Measurements from ENCODE around the gene AEN.

The AEN gene

DNA sequence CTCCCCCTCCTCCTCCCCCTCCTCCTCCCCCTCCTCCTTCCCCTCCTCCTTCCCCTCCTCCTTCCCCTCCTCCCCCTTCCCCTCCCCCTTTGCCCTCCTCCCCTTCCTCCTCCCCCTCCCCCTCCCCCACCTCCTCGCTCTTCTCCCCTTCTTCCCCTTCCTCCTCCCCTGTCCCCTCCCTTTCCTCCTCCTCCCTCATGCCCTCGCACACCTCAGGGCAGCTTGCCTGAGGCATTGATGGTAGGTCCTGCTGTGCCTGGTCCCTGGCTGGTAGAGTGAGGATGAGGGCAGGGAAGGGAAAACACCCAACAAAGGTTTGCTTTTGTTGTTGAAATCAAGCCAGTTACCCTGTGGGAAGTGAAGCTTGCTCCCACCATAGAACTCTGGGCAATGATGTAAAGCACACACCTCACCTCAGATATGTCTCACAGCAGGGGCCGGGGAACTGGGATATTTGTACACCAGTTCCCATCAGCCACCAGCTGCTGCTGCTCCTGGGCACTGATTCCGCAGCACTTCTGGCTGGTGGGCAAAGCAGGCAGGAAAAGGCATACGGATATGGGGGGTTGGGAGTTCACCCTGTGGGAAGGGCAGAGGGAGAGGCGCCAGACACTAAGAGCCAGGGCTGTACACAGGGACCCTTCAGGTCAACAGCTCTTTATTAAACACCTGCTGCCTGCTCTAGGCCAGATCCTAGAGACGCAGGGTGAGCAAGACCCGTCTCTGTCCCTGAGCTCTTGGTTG lies 31.5 kb downstream of the AEN start:
- H3K36me3 Mint-ChIP-seq (ENCODE audit: insufficient read depth): peaks cover 38% of the 10 kb centered on the region
- peaks cover 53 to 57% of the 10 kb centered on the region in 2 donors for H3K4me1 Mint-ChIP-seq (ENCODE audit: low read depth in 2 of 2)
- H3K9me3 Mint-ChIP-seq: no peaks in the 10 kb centered on the region
- H3K27me3 Mint-ChIP-seq: no peaks in the 10 kb centered on the region
- peak overlapping the region in 1 of 2 donors; percentile 18 for H3K4me3 Mint-ChIP-seq
- peak overlapping the region; percentile 89 to 97 for H3K27ac Mint-ChIP-seq
- DNase-seq (no peak), ATAC-seq (replicated peaks) (no peak)

- H3K4me1 Mint-ChIP-seq (ENCODE audit: low read depth in 2 of 2): peaks cover 49 to 51% of the 10 kb centered on the region in 2 donors
- H3K27ac Mint-ChIP-seq: peak overlapping the region; percentile 89 to 97
- no peaks in the 10 kb centered on the region for H3K9me3 Mint-ChIP-seq
- no peaks in the 10 kb centered on the region for H3K27me3 Mint-ChIP-seq
- ATAC-seq (replicated peaks): no peak
- H3K4me3 Mint-ChIP-seq: no peak overlapping the region
- peaks cover 36% of the 10 kb centered on the region for H3K36me3 Mint-ChIP-seq (ENCODE audit: insufficient read depth)
- no peak for DNase-seq
These were observed 32.3 kb downstream of the AEN start for GRCh38 chr15:88653200-88654064.

DNA sequence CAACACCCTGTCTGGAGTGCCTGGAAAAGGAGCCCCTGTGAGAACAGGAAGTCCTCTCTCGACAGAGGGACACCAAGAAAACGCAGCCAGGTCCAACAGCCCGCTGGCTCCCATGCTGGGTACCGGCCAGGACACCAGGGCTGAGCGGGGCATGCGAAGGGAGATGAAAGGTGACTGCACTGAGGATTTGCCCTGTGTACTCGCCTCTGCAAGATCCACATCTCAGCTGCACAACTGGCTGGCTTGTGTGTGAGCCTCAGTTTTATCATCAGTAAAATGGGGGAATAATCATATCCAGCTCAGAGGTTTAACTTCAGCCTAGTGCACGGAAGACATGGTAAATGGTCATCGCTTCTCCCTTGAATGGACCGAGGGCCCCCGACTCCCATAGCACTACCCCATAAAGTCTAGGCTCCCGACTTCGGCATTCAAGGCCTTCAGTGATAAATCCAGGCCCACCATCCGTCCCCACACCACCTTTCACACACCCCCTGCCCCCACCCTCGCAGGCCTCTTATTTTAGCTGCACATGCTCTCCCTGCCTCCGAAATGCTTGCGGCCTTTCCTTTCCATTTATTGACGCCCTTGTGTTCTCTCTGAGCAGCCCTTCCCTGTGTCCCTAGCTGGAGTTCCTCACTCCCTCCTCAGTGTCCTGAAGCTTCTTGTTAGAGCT lies 33.4 kb downstream of the AEN start:
- DNase-seq (no peak), ATAC-seq (replicated peaks) (no peak)
- Mint-ChIP-seq H3K27me3 (no peaks in the 10 kb centered on the region), H3K27ac (peak overlapping the region; percentile 81 to 89), H3K9me3 (no peaks in the 10 kb centered on the region), H3K4me1 (ENCODE audit: low read depth in 2 of 2) (peaks cover 38 to 40% of the 10 kb centered on the region in 2 donors), H3K36me3 (ENCODE audit: insufficient read depth) (peaks cover 35% of the 10 kb centered on the region), H3K4me3 (no peak overlapping the region)

DNA sequence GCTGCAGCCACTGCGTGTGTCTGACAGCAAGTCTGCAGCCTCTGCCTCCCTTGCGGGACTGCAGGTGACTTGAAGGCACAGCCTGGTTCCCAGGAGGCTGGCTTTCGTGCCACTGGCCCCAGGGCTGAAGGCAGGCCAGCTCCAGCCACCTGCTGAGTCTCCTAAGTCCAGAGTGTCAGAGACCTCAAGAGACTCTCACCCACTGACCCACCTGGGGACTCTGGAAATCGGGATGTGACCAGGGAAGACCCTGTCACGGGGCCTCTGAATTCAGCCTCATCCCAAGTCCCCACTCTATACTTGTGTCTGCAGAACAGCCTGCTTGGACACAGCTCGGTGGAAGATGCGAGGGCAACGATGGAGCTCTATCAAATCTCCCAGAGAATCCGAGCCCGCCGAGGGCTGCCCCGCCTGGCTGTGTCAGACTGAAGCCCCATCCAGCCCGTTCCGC lies 34.0 kb downstream of the AEN start:
- peak overlapping the region; percentile 81 to 89 for H3K27ac Mint-ChIP-seq
- DNase-seq (no peak), ATAC-seq (replicated peaks) (no peak)
- no peaks in the 10 kb centered on the region for H3K27me3 Mint-ChIP-seq
- H3K36me3 Mint-ChIP-seq (ENCODE audit: insufficient read depth): peaks cover 36% of the 10 kb centered on the region
- peak overlapping the region in 1 of 2 donors; percentile 63 for H3K4me3 Mint-ChIP-seq
- peaks cover 33 to 37% of the 10 kb centered on the region in 2 donors for H3K4me1 Mint-ChIP-seq (ENCODE audit: low read depth in 2 of 2)
- no peaks in the 10 kb centered on the region for H3K9me3 Mint-ChIP-seq

GRCh38 chr15:88655800-88656488 lies 34.8 kb downstream of the AEN start:
- peaks cover 33% of the 10 kb centered on the region for H3K36me3 Mint-ChIP-seq (ENCODE audit: insufficient read depth)
- peak overlapping the region in 1 of 2 donors; percentile 63 for H3K4me3 Mint-ChIP-seq
- peaks cover 29 to 34% of the 10 kb centered on the region in 2 donors for H3K4me1 Mint-ChIP-seq (ENCODE audit: low read depth in 2 of 2)
- peak; percentile 28 for ATAC-seq (replicated peaks)
- no peak for DNase-seq
- H3K9me3 Mint-ChIP-seq: no peaks in the 10 kb centered on the region
- peak overlapping the region; percentile 81 to 89 for H3K27ac Mint-ChIP-seq
- no peaks in the 10 kb centered on the region for H3K27me3 Mint-ChIP-seq

DNA sequence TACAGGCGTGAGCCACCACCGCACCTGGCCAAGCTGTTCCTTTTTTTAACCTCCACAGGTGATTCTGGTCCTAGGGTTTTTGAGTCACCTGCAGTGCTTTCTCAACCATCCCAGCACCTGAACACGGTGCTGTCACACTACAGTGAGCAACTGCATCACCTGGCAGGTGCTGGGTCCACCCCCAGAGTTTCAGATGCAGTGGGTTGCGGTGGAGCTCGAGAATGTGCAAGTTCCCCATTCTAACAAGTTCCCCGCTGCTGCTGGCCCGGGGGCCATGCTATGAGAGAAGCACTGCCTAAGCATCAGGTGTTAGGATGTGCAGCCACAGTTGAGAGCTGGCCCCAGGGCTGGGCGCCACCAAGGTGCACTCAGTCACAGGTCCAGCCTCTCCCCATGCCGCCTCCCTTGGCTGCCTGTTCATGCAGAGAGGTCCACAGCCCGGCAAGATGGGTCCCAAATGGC lies 35.7 kb downstream of the AEN start:
- Mint-ChIP-seq H3K9me3 (no peaks in the 10 kb centered on the region), H3K4me3 (no peak overlapping the region), H3K27ac (peak overlapping the region; percentile 81 to 85), H3K4me1 (ENCODE audit: low read depth in 2 of 2) (peaks cover 26 to 29% of the 10 kb centered on the region in 2 donors), H3K27me3 (no peaks in the 10 kb centered on the region), H3K36me3 (ENCODE audit: insufficient read depth) (peaks cover 25% of the 10 kb centered on the region)
- ATAC-seq (replicated peaks) (peak; percentile 51), DNase-seq (no peak)

- DNase-seq (no peak), ATAC-seq (replicated peaks) (no peak)
- peaks cover 26% of the 10 kb centered on the region for H3K36me3 Mint-ChIP-seq (ENCODE audit: insufficient read depth)
- peak overlapping the region; percentile 81 to 85 for H3K27ac Mint-ChIP-seq
- no peak overlapping the region for H3K4me3 Mint-ChIP-seq
- H3K27me3 Mint-ChIP-seq: no peaks in the 10 kb centered on the region
- peaks cover 26 to 29% of the 10 kb centered on the region in 2 donors for H3K4me1 Mint-ChIP-seq (ENCODE audit: low read depth in 2 of 2)
- no peaks in the 10 kb centered on the region for H3K9me3 Mint-ChIP-seq
These were observed 36.4 kb downstream of the AEN start for GRCh38 chr15:88657326-88658069.

DNA sequence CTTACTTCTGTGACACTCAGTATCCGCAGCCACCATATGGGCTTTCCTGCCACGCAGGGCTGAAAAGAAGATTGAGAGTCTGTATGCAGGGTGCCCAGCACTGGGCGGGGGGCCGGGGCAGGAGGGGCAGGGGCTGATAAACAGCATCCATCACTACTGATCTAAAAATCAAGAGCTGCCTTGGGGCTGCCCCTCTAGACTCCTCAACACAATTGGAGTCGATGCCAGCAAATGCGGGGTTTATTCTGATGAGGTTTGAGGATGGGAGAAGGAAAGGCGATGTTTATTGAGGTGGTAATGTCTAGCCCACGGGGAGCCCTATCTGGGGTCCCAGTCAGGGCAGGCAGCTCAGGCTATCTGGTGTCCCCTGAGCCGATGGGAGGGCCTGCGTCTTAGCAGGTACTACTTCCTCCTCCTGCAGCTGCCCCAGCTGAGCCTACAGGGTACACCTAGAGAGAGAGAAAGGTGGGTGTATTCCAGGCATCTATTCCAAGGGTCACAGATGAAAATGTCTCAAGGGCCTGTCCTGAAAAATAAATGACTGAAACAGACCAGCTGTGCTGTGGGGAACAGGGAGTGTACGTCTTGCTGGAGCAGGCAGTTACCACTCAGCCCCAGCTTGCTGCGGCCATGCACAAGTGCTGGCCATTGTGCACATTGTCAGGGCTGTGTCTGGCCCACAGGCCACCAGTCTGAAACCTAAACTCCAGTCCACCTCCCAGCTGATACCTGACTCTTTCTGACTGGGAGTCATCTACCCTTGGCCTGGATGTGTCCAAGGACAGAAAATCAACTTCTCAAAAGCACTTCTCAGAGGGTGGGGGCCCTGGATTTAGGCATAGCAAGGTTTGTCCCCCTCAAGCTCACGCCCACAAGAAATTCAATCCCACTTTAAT lies 37.2 kb downstream of the AEN start:
- no peak for ATAC-seq (replicated peaks)
- Mint-ChIP-seq H3K4me3 (no peak overlapping the region), H3K9me3 (no peaks in the 10 kb centered on the region), H3K36me3 (ENCODE audit: insufficient read depth) (peaks cover 19% of the 10 kb centered on the region), H3K27ac (peak overlapping the region; percentile 85 to 89), H3K27me3 (no peaks in the 10 kb centered on the region), H3K4me1 (ENCODE audit: low read depth in 2 of 2) (peaks cover 18 to 21% of the 10 kb centered on the region in 2 donors)
- no peak for DNase-seq

- Mint-ChIP-seq H3K36me3 (ENCODE audit: insufficient read depth) (peaks cover 16% of the 10 kb centered on the region), H3K4me3 (no peak overlapping the region), H3K4me1 (ENCODE audit: low read depth in 2 of 2) (peaks cover 20 to 24% of the 10 kb centered on the region in 2 donors), H3K27ac (peak overlapping the region; percentile 83 to 89), H3K9me3 (no peaks in the 10 kb centered on the region), H3K27me3 (no peaks in the 10 kb centered on the region)
- DNase-seq: no peak
- ATAC-seq (replicated peaks): no peak
These were observed 38.1 kb downstream of the AEN start for GRCh38 chr15:88658972-88659931.

GRCh38 chr15:88661041-88661700 lies 40.0 kb downstream of the AEN start:
- H3K4me3 Mint-ChIP-seq: no peak overlapping the region
- H3K36me3 Mint-ChIP-seq (ENCODE audit: insufficient read depth): peaks cover 12% of the 10 kb centered on the region
- H3K9me3 Mint-ChIP-seq: no peaks in the 10 kb centered on the region
- no peak for ATAC-seq (replicated peaks)
- no peaks in the 10 kb centered on the region for H3K27me3 Mint-ChIP-seq
- peaks cover 13 to 15% of the 10 kb centered on the region in 2 donors for H3K4me1 Mint-ChIP-seq (ENCODE audit: low read depth in 2 of 2)
- DNase-seq: no peak
- H3K27ac Mint-ChIP-seq: no peak overlapping the region

Data from effector memory CD8-positive, alpha-beta T cell (primary cell).